Measurements from ENCODE around the gene RHOT1.

The RHOT1 gene

DNA sequence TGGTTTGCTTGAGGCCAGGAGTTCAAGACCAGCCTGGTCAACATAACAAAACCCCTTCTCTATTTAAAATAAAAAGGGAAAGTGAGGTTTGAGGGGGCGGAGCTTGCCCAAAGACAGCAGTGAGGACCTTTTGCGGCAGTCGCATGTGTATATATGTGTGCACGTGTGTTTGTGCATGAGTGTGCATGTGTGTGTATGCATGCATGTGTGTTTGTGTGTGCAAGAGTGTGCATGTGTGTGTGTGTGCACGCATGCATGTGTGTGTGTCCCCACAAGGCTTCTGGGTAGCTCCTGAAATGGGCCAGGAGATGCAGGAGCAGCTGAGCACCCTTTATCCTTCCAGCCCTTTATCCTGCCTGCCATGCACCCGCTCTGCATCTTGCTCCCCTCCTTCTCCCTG is 132.3 kb downstream of the RHOT1 start:
- no peak for TF ChIP-seq POLR2A (IDR thresholded peaks at IDR 0.05; ENCODE audit: low read length)
- TF ChIP-seq GATA1 (IDR thresholded peaks at IDR 0.05; ENCODE audit: low read depth, low read length), result no peak

More for the DNA sequence above, 132.3 kb downstream of the RHOT1 start:
- DNase-seq, result no peak
